ENCODE data around the gene TCP11L2.

The TCP11L2 gene

GRCh38 chr12:106342397-106343213 lies 40.1 kb downstream of the TCP11L2 start:
- H3K27ac Mint-ChIP-seq (ENCODE audit: low read depth): no peak overlapping the region
- H3K4me3 Mint-ChIP-seq: no peak overlapping the region
- no peaks in the 10 kb centered on the region for H3K9me3 Mint-ChIP-seq
- DNase-seq (ENCODE audit: low spot score in 2 of 2): no peak
- H3K27me3 Mint-ChIP-seq: no peaks in the 10 kb centered on the region
- ATAC-seq (replicated peaks; ENCODE audit: extremely low read depth, poor library complexity, severe bottlenecking): no peak
- peaks cover 16% of the 10 kb centered on the region for H3K4me1 Mint-ChIP-seq
- H3K36me3 Mint-ChIP-seq (ENCODE audit: insufficient read depth): peaks cover 38% of the 10 kb centered on the region

GRCh38 chr12:106343214-106343528 lies 40.6 kb downstream of the TCP11L2 start:
- DNase-seq (ENCODE audit: low spot score in 2 of 2): no peak
- Mint-ChIP-seq H3K9me3 (no peaks in the 10 kb centered on the region), H3K27ac (ENCODE audit: low read depth) (no peak overlapping the region), H3K27me3 (no peaks in the 10 kb centered on the region), H3K4me3 (no peak overlapping the region), H3K36me3 (ENCODE audit: insufficient read depth) (peaks cover 37% of the 10 kb centered on the region), H3K4me1 (peaks cover 16% of the 10 kb centered on the region)
- ATAC-seq (replicated peaks; ENCODE audit: extremely low read depth, poor library complexity, severe bottlenecking): no peak

GRCh38 chr12:106344131-106344530 lies 41.6 kb downstream of the TCP11L2 start:
- no peak for DNase-seq (ENCODE audit: low spot score in 2 of 2)
- Mint-ChIP-seq H3K36me3 (ENCODE audit: insufficient read depth) (peaks cover 38% of the 10 kb centered on the region), H3K9me3 (no peaks in the 10 kb centered on the region), H3K27me3 (no peaks in the 10 kb centered on the region), H3K4me3 (no peak overlapping the region), H3K27ac (ENCODE audit: low read depth) (no peak overlapping the region), H3K4me1 (peaks cover 16% of the 10 kb centered on the region)
- no peak for ATAC-seq (replicated peaks; ENCODE audit: extremely low read depth, poor library complexity, severe bottlenecking)

- peaks cover 5% of the 10 kb centered on the region for H3K4me1 Mint-ChIP-seq
- peaks cover 31% of the 10 kb centered on the region for H3K36me3 Mint-ChIP-seq (ENCODE audit: insufficient read depth)
- no peaks in the 10 kb centered on the region for H3K27me3 Mint-ChIP-seq
Observed at GRCh38 chr12:106345746-106346145, 43.2 kb downstream of the TCP11L2 start.

GRCh38 chr12:106348411-106348810 lies 45.9 kb downstream of the TCP11L2 start:
- no peaks in the 10 kb centered on the region for H3K27me3 Mint-ChIP-seq
- no peaks in the 10 kb centered on the region for H3K4me1 Mint-ChIP-seq
- H3K4me3 Mint-ChIP-seq: no peak overlapping the region
- ATAC-seq (replicated peaks; ENCODE audit: extremely low read depth, poor library complexity, severe bottlenecking) (no peak), DNase-seq (ENCODE audit: low spot score in 2 of 2) (no peak)
- peaks cover 18% of the 10 kb centered on the region for H3K36me3 Mint-ChIP-seq (ENCODE audit: insufficient read depth)
- no peak overlapping the region for H3K27ac Mint-ChIP-seq (ENCODE audit: low read depth)
- H3K9me3 Mint-ChIP-seq: no peaks in the 10 kb centered on the region

More at GRCh38 chr12:106345746-106346145, 43.2 kb downstream of the TCP11L2 start:
- DNase-seq (ENCODE audit: low spot score in 2 of 2) (no peak), ATAC-seq (replicated peaks; ENCODE audit: extremely low read depth, poor library complexity, severe bottlenecking) (no peak)
- H3K9me3 Mint-ChIP-seq: no peaks in the 10 kb centered on the region
- H3K4me3 Mint-ChIP-seq: no peak overlapping the region
- H3K27ac Mint-ChIP-seq (ENCODE audit: low read depth): no peak overlapping the region

- ATAC-seq (replicated peaks; ENCODE audit: extremely low read depth, poor library complexity, severe bottlenecking) (no peak), DNase-seq (ENCODE audit: low spot score in 2 of 2) (no peak)
- H3K27me3 Mint-ChIP-seq: no peaks in the 10 kb centered on the region
- no peak overlapping the region for H3K4me3 Mint-ChIP-seq
- H3K9me3 Mint-ChIP-seq: no peaks in the 10 kb centered on the region
- H3K36me3 Mint-ChIP-seq (ENCODE audit: insufficient read depth): peaks cover 12% of the 10 kb centered on the region
- H3K27ac Mint-ChIP-seq (ENCODE audit: low read depth): no peak overlapping the region
- peaks cover 12% of the 10 kb centered on the region for H3K4me1 Mint-ChIP-seq
Observed at GRCh38 chr12:106353175-106353574, 50.6 kb downstream of the TCP11L2 start.

GRCh38 chr12:106357549-106358395 lies 55.2 kb downstream of the TCP11L2 start, which contains the start of gene POLR3B:
TSS of gene POLR3B (plus strand) at chr12:106357748. CDS start at chr12:106357880, 132 bp downstream.
- no peaks in the 10 kb centered on the region for H3K27me3 Mint-ChIP-seq
- H3K9me3 Mint-ChIP-seq: no peaks in the 10 kb centered on the region
- DNase-seq (ENCODE audit: low spot score in 2 of 2): peak; percentile 95 to 96
- peaks cover 12% of the 10 kb centered on the region for H3K36me3 Mint-ChIP-seq (ENCODE audit: insufficient read depth)
- peak within 1 kb of the TSS; percentile 85 for H3K27ac Mint-ChIP-seq (ENCODE audit: low read depth)
- peak; percentile 96 for ATAC-seq (replicated peaks; ENCODE audit: extremely low read depth, poor library complexity, severe bottlenecking)
- peak within 1 kb of the TSS; percentile 82 for H3K4me3 Mint-ChIP-seq
- peaks cover 18% of the 10 kb centered on the region for H3K4me1 Mint-ChIP-seq

GRCh38 chr12:106358396-106359241 lies 56.1 kb downstream of the TCP11L2 start:
- ATAC-seq (replicated peaks; ENCODE audit: extremely low read depth, poor library complexity, severe bottlenecking): no peak
- DNase-seq (ENCODE audit: low spot score in 2 of 2): no peak
- Mint-ChIP-seq H3K4me3 (peak overlapping the region; percentile 82), H3K27ac (ENCODE audit: low read depth) (peak overlapping the region; percentile 85), H3K9me3 (no peaks in the 10 kb centered on the region), H3K36me3 (ENCODE audit: insufficient read depth) (peaks cover 12% of the 10 kb centered on the region), H3K27me3 (no peaks in the 10 kb centered on the region), H3K4me1 (peaks cover 18% of the 10 kb centered on the region)

GRCh38 chr12:106359646-106360399 lies 57.3 kb downstream of the TCP11L2 start:
- Mint-ChIP-seq H3K27me3 (no peaks in the 10 kb centered on the region), H3K27ac (ENCODE audit: low read depth) (no peak overlapping the region), H3K4me3 (no peak overlapping the region), H3K36me3 (ENCODE audit: insufficient read depth) (peaks cover 13% of the 10 kb centered on the region), H3K9me3 (no peaks in the 10 kb centered on the region), H3K4me1 (peaks cover 18% of the 10 kb centered on the region)
- ATAC-seq (replicated peaks; ENCODE audit: extremely low read depth, poor library complexity, severe bottlenecking) (no peak), DNase-seq (ENCODE audit: low spot score in 2 of 2) (no peak)

- no peak overlapping the region for H3K4me3 Mint-ChIP-seq
- H3K27ac Mint-ChIP-seq (ENCODE audit: low read depth): no peak overlapping the region
- no peaks in the 10 kb centered on the region for H3K27me3 Mint-ChIP-seq
- no peak for DNase-seq (ENCODE audit: low spot score in 2 of 2)
- H3K36me3 Mint-ChIP-seq (ENCODE audit: insufficient read depth): peaks cover 13% of the 10 kb centered on the region
- H3K9me3 Mint-ChIP-seq: no peaks in the 10 kb centered on the region
- ATAC-seq (replicated peaks; ENCODE audit: extremely low read depth, poor library complexity, severe bottlenecking): no peak
- H3K4me1 Mint-ChIP-seq: peaks cover 18% of the 10 kb centered on the region
Observed at GRCh38 chr12:106360400-106360994, 58.0 kb downstream of the TCP11L2 start.

GRCh38 chr12:106362971-106363370 lies 60.4 kb downstream of the TCP11L2 start:
- H3K4me1 Mint-ChIP-seq: peaks cover 8% of the 10 kb centered on the region
- no peak overlapping the region for H3K27ac Mint-ChIP-seq (ENCODE audit: low read depth)
- H3K36me3 Mint-ChIP-seq (ENCODE audit: insufficient read depth): peaks cover 16% of the 10 kb centered on the region
- DNase-seq (ENCODE audit: low spot score in 2 of 2) (no peak), ATAC-seq (replicated peaks; ENCODE audit: extremely low read depth, poor library complexity, severe bottlenecking) (no peak)
- no peaks in the 10 kb centered on the region for H3K27me3 Mint-ChIP-seq
- H3K4me3 Mint-ChIP-seq: no peak overlapping the region
- no peaks in the 10 kb centered on the region for H3K9me3 Mint-ChIP-seq

Measured in central memory CD8-positive, alpha-beta T cell (primary cell).